IPS-20b (cell line): ENCODE measurements around the gene CADPS.

Source experiments
- H3K27ac ChIP-seq: one replicate; pipeline ENCODE4 v1.5.1; 2013; ENCODE audit warnings: low read length
- H3K27me3 ChIP-seq: 2 replicates; pipeline ENCODE4 v1.6.1; 2013; ENCODE audit warnings: mild to moderate bottlenecking, low read length, inconsistent platforms; ENCODE audit not compliant: insufficient read depth
- H3K36me3 ChIP-seq: 2 replicates; pipeline ENCODE4 v1.6.1; 2013; ENCODE audit warnings: low read depth, mild to moderate bottlenecking, inconsistent platforms, low read length, moderate library complexity; ENCODE audit not compliant: insufficient read depth
- H3K4me1 ChIP-seq: 2 replicates; pipeline ENCODE4 v1.6.1; 2013; ENCODE audit warnings: mild to moderate bottlenecking, control low read depth, inconsistent platforms, low read length, moderate library complexity; ENCODE audit not compliant: insufficient read depth
- H3K4me3 ChIP-seq: 2 replicates; pipeline ENCODE4 v1.5.1; 2013; ENCODE audit warnings: mild to moderate bottlenecking, low read length, inconsistent platforms
- H3K9ac ChIP-seq: 2 replicates; pipeline ENCODE4 v1.6.1; 2013; ENCODE audit warnings: low read depth, mild to moderate bottlenecking, inconsistent platforms, low read length, moderate library complexity
- H3K9me3 ChIP-seq: 2 replicates; pipeline ENCODE4 v1.6.1; 2013; ENCODE audit warnings: mild to moderate bottlenecking, low read depth, low read length, inconsistent platforms; ENCODE audit not compliant: insufficient read depth

CADPS gene

DNA sequence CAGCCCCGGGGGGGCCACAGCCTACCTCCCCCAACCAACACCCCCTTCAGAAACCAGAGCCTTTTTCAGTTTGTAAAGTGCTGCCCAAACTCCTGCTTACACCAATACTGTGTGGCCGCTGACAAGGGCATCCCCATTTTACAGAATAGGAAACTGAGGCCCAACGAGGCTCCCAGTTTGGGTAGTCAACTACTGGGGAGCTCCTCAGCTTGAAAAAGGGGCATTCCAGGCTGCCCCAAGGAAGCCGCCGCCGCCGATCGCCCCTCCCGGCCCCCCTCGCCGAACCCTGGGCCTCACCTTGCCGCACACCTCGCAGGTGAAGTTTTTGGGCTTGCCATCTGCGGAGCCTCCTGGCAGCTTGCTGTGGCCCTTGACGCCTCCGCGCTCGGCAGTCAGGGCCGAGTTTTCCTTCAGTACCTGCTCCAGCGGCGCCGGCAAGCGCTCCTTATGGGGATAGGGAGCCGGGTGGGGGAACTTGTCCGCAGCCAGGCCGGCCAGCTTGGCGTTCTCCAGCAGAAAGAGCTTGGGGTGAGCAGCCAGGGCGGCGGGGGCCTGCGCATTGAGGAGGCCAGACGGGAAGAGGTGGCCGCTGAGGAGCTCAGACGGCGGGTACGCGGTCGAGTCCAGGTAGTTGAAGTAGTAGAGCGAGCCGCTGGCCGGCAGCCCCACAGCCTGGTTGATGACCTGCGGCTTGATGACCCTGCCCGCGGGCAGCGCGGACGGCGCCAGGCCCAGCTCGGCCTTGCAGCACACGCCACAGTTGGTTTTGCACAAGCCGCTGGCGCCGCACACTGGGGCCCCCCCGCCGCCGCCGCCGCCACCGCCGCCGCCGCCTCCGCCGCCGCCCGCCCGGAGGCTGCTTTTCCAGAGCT is 503.3 kb downstream of the CADPS start:
- no peak overlapping the region for H3K9ac ChIP-seq
- H3K27me3 ChIP-seq = peaks cover 100% of the 10 kb centered on the region
- no peak overlapping the region for H3K4me3 ChIP-seq
- H3K4me1 ChIP-seq = peaks cover 37% of the 10 kb centered on the region; the same call in 1 of the 2 replicates
- H3K9me3 ChIP-seq = no peaks in the 10 kb centered on the region
- no peaks in the 10 kb centered on the region for H3K36me3 ChIP-seq
- H3K27ac ChIP-seq = no peak overlapping the region

DNA sequence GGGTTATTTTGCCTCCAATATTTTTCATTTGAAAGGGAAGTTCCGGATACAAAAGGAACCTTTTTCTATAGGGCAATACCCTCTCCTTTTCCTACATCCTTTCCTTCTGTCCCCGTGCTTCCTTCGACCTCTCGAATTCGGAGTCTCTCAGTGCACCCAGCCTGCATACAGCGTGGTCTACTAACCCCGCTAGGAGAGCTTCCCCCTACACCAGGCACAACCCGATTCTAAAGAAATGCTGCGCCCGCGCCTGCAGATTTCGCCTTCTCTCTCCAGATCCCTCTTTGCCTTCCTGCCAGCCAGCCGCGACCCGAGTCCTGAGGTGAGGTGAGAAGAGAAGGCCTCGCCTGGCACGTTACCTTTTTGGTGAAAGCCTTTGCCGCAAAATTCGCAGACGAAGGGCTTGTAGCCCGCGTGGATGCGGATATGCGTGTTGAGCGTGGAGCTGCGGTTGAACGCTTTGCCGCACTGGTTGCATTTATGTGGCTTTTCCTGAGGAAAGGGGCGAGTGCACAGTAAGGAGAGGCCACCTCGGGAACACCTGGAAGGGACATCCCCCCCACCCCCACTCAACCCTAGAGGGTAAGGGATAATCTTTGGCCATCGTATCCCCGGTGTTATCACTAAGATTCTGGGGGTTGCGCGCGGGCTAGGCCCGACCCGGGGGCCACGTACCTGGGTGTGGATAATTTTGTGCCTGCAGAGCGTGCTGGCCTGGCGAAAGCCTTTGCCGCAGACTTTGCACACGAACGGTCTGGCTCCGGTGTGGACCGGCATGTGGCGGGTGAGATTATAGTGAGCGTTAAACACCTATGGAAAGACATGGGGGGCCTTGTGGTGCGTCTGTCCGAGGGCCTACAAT is 504.1 kb downstream of the CADPS start:
- Histone ChIP-seq H3K27ac (no peak overlapping the region), H3K4me1 (peaks cover 41% of the 10 kb centered on the region; the same call in 1 of the 2 replicates), H3K36me3 (no peaks in the 10 kb centered on the region), H3K9ac (no peak overlapping the region), H3K9me3 (no peaks in the 10 kb centered on the region), H3K27me3 (peaks cover 100% of the 10 kb centered on the region), H3K4me3 (peak overlapping the region; percentile 0; the same call in 1 of the 2 replicates)

DNA sequence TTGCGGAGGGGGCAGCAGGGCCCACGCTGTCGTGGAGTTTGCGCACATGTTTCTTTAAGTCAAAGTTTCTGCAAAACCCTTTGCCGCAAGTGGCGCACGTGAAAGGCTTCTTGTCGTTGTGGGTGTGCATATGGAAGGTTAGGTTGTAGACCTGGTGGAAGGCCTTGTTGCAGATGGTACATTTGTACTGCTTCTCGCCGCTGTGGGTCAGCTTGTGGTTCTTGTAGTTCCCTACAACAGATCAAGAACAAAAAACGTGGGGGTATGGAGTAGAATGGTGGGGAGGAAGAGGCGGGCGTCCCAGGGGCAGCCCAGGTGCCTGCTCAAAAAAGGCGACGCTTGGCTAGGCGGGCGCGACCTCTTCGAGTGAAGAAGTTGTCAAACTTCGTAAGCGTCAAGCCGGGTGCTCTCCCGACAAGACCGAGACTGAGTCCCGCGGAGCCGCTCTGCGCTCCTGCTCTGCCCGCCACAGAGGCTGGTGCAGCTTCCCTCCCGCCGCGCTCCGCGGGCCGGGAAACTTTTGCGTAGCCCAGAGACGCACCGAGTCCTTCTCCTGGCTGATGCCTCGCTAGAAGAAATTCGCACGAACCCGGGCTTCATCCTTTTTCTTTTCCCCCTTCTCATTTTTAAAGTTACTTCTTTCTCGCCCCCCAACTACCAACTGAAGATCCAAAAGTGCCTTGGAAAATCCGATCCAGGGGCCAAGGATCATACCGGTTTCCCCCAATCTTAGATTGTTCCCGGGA is 504.9 kb downstream of the CADPS start:
- Histone ChIP-seq H3K36me3 (no peaks in the 10 kb centered on the region), H3K9me3 (no peaks in the 10 kb centered on the region), H3K4me3 (peak overlapping the region; percentile 23; the same call in 1 of the 2 replicates), H3K27me3 (peaks cover 100% of the 10 kb centered on the region), H3K9ac (no peak overlapping the region), H3K4me1 (peaks cover 37% of the 10 kb centered on the region; the same call in 1 of the 2 replicates), H3K27ac (no peak overlapping the region)

DNA sequence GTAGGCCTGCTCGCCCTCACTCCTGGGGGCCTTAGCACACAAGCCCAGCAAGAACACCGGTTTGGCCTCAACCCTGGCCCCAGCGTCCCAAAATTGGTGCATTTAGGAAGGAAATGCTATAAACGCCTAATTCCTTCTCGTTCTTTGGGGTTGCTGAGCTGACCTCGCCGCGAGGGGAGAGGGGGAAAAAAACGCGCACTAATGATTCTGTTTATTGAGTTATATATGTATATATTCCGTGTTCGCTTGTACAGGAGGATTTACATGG is 505.8 kb downstream of the CADPS start:
- Histone ChIP-seq H3K27me3 (peaks cover 100% of the 10 kb centered on the region), H3K9ac (no peak overlapping the region), H3K9me3 (no peaks in the 10 kb centered on the region), H3K36me3 (no peaks in the 10 kb centered on the region), H3K4me3 (peak overlapping the region; percentile 58; the same call in 1 of the 2 replicates), H3K27ac (no peak overlapping the region), H3K4me1 (peaks cover 35% of the 10 kb centered on the region; the same call in 1 of the 2 replicates)

GRCh38 chr3:62368705-62369475 is 506.3 kb downstream of the CADPS start:
- peaks cover 100% of the 10 kb centered on the region for H3K27me3 ChIP-seq

DNA sequence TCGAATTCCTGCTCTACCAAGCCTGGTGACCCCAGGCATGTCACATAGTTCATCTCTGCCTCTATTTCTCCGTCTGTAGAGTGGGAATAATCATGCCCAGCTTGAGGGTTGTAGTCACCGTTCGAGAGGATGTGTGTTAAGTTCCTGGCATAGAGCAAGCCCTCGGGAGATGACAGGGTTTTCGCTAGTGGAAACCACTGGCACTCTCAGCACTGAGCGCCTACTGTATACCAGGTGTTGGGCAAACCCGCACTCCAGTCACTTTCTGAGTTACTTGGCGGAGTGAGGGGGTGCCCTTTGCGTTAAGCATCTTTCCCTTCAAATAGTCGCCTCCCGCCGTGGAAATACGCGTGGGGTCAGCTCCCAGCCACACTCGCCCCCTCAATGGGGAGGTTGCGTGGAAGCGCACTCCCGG is 506.9 kb downstream of the CADPS start:
- Histone ChIP-seq H3K27ac (no peak overlapping the region), H3K27me3 (peaks cover 100% of the 10 kb centered on the region), H3K9me3 (no peaks in the 10 kb centered on the region), H3K4me3 (peak overlapping the region; percentile 58; the same call in 1 of the 2 replicates), H3K36me3 (no peaks in the 10 kb centered on the region), H3K9ac (no peak overlapping the region), H3K4me1 (peaks cover 32% of the 10 kb centered on the region; the same call in 1 of the 2 replicates)

More at GRCh38 chr3:62368705-62369475, 506.3 kb downstream of the CADPS start:
- peak overlapping the region; percentile 58; the same call in 1 of the 2 replicates for H3K4me3 ChIP-seq
- no peaks in the 10 kb centered on the region for H3K36me3 ChIP-seq
- no peak overlapping the region for H3K9ac ChIP-seq
- H3K4me1 ChIP-seq = peaks cover 32% of the 10 kb centered on the region; the same call in 1 of the 2 replicates
- H3K27ac ChIP-seq = no peak overlapping the region
- no peaks in the 10 kb centered on the region for H3K9me3 ChIP-seq

DNA sequence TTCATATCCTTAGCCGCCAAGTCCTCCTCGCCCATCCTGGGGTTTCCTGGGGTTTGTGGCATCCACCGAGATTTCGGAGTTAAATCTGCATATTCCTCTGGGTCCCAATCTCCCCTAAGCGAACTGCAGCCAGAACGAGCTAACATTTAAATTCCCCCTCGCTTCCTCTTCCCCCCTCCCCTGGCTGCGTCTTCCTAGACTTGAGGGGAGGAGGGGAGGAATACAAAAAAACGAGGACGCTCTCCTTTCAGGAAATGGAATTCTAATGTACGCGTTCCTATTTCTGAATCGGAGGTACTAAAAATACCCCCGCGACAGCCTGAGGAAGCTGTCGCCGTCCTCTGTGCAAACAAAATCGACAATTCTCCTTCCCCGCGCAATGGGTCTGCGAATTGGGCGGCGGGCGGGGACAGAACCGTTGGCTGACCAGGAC is 507.4 kb downstream of the CADPS start:
- Histone ChIP-seq H3K4me1 (peaks cover 32% of the 10 kb centered on the region; the same call in 1 of the 2 replicates), H3K27me3 (peaks cover 100% of the 10 kb centered on the region), H3K9me3 (no peaks in the 10 kb centered on the region), H3K9ac (no peak overlapping the region), H3K27ac (no peak overlapping the region), H3K36me3 (no peaks in the 10 kb centered on the region), H3K4me3 (peak overlapping the region; percentile 41; the same call in 1 of the 2 replicates)

- H3K36me3 ChIP-seq = no peaks in the 10 kb centered on the region
- H3K27ac ChIP-seq = no peak overlapping the region
- peak overlapping the region; percentile 54; the same call in 1 of the 2 replicates for H3K4me3 ChIP-seq
- peaks cover 32% of the 10 kb centered on the region; the same call in 1 of the 2 replicates for H3K4me1 ChIP-seq
- no peak overlapping the region for H3K9ac ChIP-seq
- no peaks in the 10 kb centered on the region for H3K9me3 ChIP-seq
- H3K27me3 ChIP-seq = peaks cover 95% of the 10 kb centered on the region
These were observed 509.1 kb downstream of the CADPS start for GRCh38 chr3:62366126-62366484.

- no peaks in the 10 kb centered on the region for H3K9me3 ChIP-seq
- H3K4me1 ChIP-seq = peaks cover 32% of the 10 kb centered on the region; the same call in 1 of the 2 replicates
- H3K4me3 ChIP-seq = peak overlapping the region; percentile 54
These were observed 509.7 kb downstream of the CADPS start for GRCh38 chr3:62365391-62366125.

GRCh38 chr3:62364191-62364590 is 511.0 kb downstream of the CADPS start:
- no peak overlapping the region for H3K4me3 ChIP-seq
- peaks cover 95% of the 10 kb centered on the region for H3K27me3 ChIP-seq
- H3K9ac ChIP-seq = no peak overlapping the region
- no peaks in the 10 kb centered on the region for H3K9me3 ChIP-seq
- H3K36me3 ChIP-seq = no peaks in the 10 kb centered on the region
- H3K4me1 ChIP-seq = peaks cover 27% of the 10 kb centered on the region; the same call in 1 of the 2 replicates
- no peak overlapping the region for H3K27ac ChIP-seq

More at GRCh38 chr3:62365391-62366125, 509.7 kb downstream of the CADPS start:
- Histone ChIP-seq H3K36me3 (no peaks in the 10 kb centered on the region), H3K9ac (no peak overlapping the region), H3K27me3 (peaks cover 95% of the 10 kb centered on the region), H3K27ac (no peak overlapping the region)
